WI38 (cell line): ENCODE results near the gene SLBP.

Experiments
- H3K4me3 ChIP-seq: 2 replicates; pipeline ENCODE4 v1.5.1; 2011; ENCODE audit warnings: low read depth, mild to moderate bottlenecking, control low read depth, low read length
- TF ChIP-seq, protein P1 (sequence below): IDR thresholded peaks from 2 replicates; pipeline ENCODE4 v1.5.1; 2012; ENCODE audit warnings: low read depth, mild to moderate bottlenecking, control low read depth, low read length

Gene SLBP

DNA sequence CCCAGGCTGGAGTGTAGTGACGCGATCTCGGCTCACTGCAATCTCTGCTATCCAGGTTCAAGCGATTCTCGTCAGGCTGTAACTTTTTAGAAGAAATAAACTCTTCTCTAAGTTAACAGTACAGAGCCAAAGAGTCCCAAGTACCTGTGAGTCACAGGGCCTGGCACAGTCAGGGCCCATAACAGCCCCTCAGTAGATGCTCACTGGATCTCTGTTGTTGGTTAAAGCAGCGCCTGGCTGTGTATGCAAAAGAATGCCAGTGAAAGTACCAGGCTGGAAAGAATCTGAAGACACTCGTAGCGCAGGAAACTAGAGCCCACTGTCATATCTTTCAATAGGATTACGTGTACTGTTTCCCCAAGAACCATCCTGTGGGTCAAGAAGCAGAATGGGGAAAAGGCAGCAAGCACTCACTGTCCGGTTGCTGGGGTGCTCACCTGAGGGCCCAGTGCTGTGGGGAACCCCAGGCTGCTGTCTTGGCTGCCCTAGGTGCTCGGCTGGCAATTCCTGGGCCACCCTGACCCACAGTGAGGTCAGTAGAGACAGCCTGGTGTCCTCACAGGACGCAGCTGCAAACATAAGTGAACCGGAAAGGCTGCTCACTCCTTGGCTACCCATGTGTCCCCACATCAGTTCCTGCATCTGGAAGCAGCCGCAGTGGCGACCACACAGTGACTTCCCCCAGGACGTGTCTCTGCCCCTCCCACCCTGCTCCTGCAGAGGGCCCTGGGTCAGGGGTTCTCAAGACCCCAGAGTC lies 3.1 kb upstream of the SLBP start:
- TF ChIP-seq, protein P1, sequence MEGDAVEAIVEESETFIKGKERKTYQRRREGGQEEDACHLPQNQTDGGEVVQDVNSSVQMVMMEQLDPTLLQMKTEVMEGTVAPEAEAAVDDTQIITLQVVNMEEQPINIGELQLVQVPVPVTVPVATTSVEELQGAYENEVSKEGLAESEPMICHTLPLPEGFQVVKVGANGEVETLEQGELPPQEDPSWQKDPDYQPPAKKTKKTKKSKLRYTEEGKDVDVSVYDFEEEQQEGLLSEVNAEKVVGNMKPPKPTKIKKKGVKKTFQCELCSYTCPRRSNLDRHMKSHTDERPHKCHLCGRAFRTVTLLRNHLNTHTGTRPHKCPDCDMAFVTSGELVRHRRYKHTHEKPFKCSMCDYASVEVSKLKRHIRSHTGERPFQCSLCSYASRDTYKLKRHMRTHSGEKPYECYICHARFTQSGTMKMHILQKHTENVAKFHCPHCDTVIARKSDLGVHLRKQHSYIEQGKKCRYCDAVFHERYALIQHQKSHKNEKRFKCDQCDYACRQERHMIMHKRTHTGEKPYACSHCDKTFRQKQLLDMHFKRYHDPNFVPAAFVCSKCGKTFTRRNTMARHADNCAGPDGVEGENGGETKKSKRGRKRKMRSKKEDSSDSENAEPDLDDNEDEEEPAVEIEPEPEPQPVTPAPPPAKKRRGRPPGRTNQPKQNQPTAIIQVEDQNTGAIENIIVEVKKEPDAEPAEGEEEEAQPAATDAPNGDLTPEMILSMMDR: no peak
- no peak overlapping the region for H3K4me3 ChIP-seq

DNA sequence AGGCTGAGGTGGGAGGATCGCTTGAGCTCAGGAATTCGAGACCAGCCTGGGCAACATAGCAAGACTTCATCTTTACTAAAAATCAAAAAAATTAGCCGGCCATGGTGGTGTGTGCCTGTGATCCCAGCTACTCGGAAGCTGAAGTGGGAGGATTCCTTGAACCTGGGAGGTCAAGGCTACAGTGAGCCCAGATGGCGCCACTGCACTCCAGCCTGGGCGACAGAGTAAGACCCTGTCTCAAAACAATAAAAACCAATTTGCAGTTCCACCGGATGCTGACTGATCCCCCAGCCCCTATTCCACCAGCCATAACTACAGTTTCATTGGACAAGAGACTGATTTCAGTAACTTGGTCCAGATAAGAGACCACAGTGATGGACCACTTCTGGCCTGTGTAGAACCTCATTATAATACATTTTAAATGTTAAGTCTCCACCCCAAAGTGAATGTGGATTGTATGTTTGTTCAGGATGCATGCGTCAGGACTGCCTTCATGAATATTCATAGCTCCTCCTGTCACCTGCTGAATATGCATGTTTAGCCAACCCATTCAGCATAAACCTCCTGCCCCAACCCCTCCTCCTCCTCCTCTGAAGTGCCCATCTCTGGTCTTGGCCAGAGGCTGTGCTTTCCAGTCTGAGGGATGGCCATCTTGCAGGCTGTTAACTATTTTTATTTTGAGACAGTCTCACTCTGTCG lies 2.3 kb upstream of the SLBP start:
- TF ChIP-seq, protein P1: no peak
- no peak overlapping the region for H3K4me3 ChIP-seq

DNA sequence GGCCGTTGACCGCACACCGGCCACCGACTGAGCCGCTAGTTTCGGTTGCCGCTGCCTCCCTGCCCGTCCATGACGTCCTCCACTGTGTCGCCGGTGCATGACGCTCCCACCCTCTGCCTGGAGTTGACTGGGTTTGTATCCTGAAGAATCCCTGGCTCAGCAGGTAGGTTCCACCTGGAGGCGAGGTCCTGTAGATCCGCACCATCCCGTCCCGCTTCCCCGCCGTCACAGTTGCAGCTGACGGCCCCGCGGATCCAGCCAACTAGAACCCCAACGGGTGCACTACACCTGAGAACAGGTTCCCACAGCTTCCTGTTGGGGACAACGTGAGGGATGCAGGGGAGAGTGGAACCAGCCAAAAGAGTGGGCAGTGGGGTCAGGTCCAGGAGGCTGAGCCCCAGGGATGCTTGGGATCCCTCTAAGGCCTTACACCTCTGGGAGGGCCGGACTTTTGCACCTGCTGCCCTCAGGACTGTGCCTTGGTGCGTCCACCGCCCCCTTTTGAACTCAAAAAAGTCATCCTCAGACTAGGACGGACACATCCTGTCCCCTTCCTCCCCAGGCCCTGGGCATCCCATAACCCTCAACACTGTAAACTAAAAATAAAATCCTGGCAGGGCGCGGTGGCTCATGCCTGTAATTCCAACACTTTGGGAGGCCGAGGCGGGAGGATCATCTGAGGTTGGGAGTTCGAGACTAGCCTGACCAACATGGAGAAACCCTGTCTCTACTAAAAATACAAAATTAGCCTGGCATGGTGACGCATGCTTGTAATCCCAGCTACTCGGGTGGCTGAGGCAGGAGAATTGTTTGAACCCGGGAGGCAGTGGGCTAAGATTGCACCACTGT lies 1.1 kb upstream of the SLBP start:
- H3K4me3 ChIP-seq: peak overlapping the region; percentile 87
- TF ChIP-seq, protein P1: no peak

GRCh38 chr4:1711571-1712215 lies 426 bp downstream of the SLBP start:
- TF ChIP-seq, protein P1: no peak
- H3K4me3 ChIP-seq: peak overlapping the region; percentile 87

DNA sequence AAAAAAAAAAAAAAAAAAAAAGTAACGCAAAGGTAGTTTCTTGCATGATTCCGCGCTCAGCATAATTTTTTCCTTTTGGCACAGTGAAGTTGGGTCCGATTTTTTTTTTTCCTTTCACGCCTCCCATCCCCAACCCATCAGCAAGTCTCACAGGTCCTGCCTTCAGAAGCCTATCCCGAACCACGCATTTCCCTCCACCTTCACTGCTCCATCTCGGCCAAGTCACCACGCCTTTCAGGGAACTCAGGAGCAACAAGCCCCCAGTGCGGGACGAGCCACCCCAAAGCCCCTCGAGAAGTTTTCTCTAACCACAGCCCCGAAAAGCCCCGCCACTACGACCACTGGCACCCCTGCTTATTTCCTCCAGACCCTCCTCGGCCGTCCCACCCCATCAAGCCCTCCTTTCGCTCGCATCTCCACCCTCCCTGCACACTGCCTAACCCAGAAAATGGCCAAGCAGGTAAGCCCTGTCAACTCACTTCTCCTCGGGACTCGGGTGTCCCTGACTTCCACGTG lies 1.0 kb downstream of the SLBP start:
- TF ChIP-seq, protein P1: no peak
- peak overlapping the region; percentile 87 for H3K4me3 ChIP-seq

DNA sequence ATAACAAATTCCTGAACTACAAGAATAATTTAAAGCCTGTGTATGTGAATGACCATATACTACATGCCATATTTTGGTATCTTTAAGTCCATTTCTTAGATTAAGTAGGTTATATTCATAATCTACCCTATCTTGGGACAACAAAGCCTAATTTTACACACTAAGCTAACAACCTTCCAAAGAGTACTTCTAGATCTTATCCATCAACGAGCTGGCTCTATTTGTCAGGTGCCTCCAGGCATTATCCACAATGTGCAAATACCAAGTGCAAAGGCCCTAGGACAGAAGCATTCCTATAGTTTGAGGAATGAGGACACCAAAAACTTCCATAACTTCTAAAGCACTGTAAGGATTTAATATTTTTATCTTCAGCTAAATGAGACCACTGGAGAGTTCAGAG lies 3.5 kb downstream of the SLBP start:
- no peak overlapping the region for H3K4me3 ChIP-seq
- TF ChIP-seq, protein P1: no peak
